Smooth muscle cell (in vitro differentiated cells): Measurements from ENCODE around the gene VPS13D. TPM values are rescaled to one million over a fixed set of nuclear protein-coding genes. Genes with fewer than 3 reads are reported as not detected.

ENCODE experiments used
- DNase-seq: peaks from one replicate; lab custom pipeline; 2025; ENCODE audit not compliant: unreplicated experiment; lab: John Stamatoyannopoulos, UW
- H2AFZ ChIP-seq: fragments of 200-600 bp; sonication (generic); 2 replicates; pipeline ENCODE4 v1.6.0; 2016; ENCODE audit warnings: antibody characterized with exemption, low read depth, mild to moderate bottlenecking
- H3F3A ChIP-seq: fragments of 200-600 bp; sonication (generic); 2 replicates; pipeline ENCODE4 v1.6.0; 2017; ENCODE audit warnings: antibody characterized with exemption, low read depth
- H3K27ac ChIP-seq: fragments of 200-600 bp; sonication (generic); 2 replicates; pipeline ENCODE4 v1.5.1; 2016; ENCODE audit warnings: low read depth, mild to moderate bottlenecking
- H3K27me3 ChIP-seq: fragments of 200-600 bp; sonication (generic); 2 replicates; pipeline ENCODE4 v1.6.1; 2016; ENCODE audit warnings: low read depth, mild to moderate bottlenecking
- H3K36me3 ChIP-seq: fragments of 200-600 bp; sonication (generic); 2 replicates; pipeline ENCODE4 v1.5.1; 2016; ENCODE audit warnings: low read depth
- H3K4me1 ChIP-seq: fragments of 200-600 bp; sonication (generic); 2 replicates; pipeline ENCODE4 v1.5.1; 2016; ENCODE audit warnings: low read depth
- H3K4me2 ChIP-seq: fragments of 200-600 bp; sonication (generic); 2 replicates; pipeline ENCODE4 v1.6.0; 2016; ENCODE audit warnings: mild to moderate bottlenecking
- H3K4me3 ChIP-seq: fragments of 200-600 bp; sonication (generic); 2 replicates; pipeline ENCODE4 v1.5.1; 2016; ENCODE audit warnings: mild to moderate bottlenecking
- H3K79me2 ChIP-seq: fragments of 200-600 bp; sonication (generic); 2 replicates; pipeline ENCODE4 v1.6.0; 2016; ENCODE audit warnings: low read depth, mild to moderate bottlenecking
- H3K9ac ChIP-seq: fragments of 200-600 bp; sonication (generic); 2 replicates; pipeline ENCODE4 v1.6.0; 2016; ENCODE audit warnings: low read depth
- H3K9me3 ChIP-seq: fragments of 200-600 bp; sonication (generic); replicated peaks from 2 replicates; pipeline ENCODE4 v1.5.1; 2016; ENCODE audit warnings: low read depth
- H4K20me1 ChIP-seq: fragments of 200-600 bp; sonication (generic); 2 replicates; pipeline ENCODE4 v1.6.0; 2016; ENCODE audit warnings: low read depth
- CTCF ChIP-seq: fragments of 200-600 bp; sonication (generic); IDR thresholded peaks from 2 replicates; pipeline ENCODE4 v1.5.1; 2017; ENCODE audit warnings: borderline replicate concordance, mild to moderate bottlenecking, antibody characterized with exemption; ENCODE audit not compliant: insufficient read depth, poor library complexity, severe bottlenecking
- whole genome bisulfite sequencing: methylation state at CpG from one replicate; pipeline ENCODE4 v1.1.7; 2016; ENCODE audit warnings: low lambda C conversion rate; 5-methylcytosine and 5-hydroxymethylcytosine counted together
- polyA plus RNA-seq: library from polyadenylated mRNA; unstranded; fragments of >200 nt; fragmentation: Nextera tagmentation; extraction: Ambion mirVana; gene quantifications from 2 replicates; pipeline ENCODE4 v1.2.1, GENCODE V29; 2016
- total RNA-seq: library from RNA; depleted of rRNA; stranded (reverse); fragments of >200 nt; gene quantifications from 2 replicates; pipeline ENCODE4 v1.2.3, GENCODE V29; 2014

Gene VPS13D
- total and polyA plus RNA-seq, 2 experiments from 2014 or later = 3.5 to 20.0 TPM

GRCh38 chr1:12417389-12417788 is 187.6 kb downstream of the VPS13D start:
- Histone ChIP-seq H3K4me3 (no peak overlapping the region), H3K27ac (no peak overlapping the region), H3K79me2 (no peaks in the 10 kb centered on the region), H4K20me1 (no peaks in the 10 kb centered on the region), H3K27me3 (no peaks in the 10 kb centered on the region), H3K9me3 (no peaks in the 10 kb centered on the region), H3K4me2 (no peak overlapping the region), H3K9ac (no peak overlapping the region), H3K36me3 (peaks cover 11% of the 10 kb centered on the region), H3K4me1 (no peaks in the 10 kb centered on the region), H3F3A (no peaks in the 10 kb centered on the region), H2AFZ (no peak overlapping the region)
- DNase-seq = no peak
- no peak for TF ChIP-seq CTCF
- 94% methylated on average over 7 of the region's 7 CpGs for WGBS

- no peak for TF ChIP-seq CTCF
- WGBS = 97% methylated on average over 2 of the region's 2 CpGs
These were observed 190.3 kb downstream of the VPS13D start for GRCh38 chr1:12420171-12420570.

GRCh38 chr1:12422488-12422887 is 192.7 kb downstream of the VPS13D start:
- Histone ChIP-seq H3K4me1 (no peaks in the 10 kb centered on the region), H2AFZ (no peak overlapping the region), H3F3A (no peaks in the 10 kb centered on the region), H3K9ac (no peak overlapping the region), H4K20me1 (peaks cover 7% of the 10 kb centered on the region), H3K9me3 (no peaks in the 10 kb centered on the region), H3K27ac (no peak overlapping the region), H3K4me2 (no peak overlapping the region), H3K27me3 (no peaks in the 10 kb centered on the region), H3K79me2 (no peaks in the 10 kb centered on the region), H3K4me3 (no peak overlapping the region), H3K36me3 (peaks cover 5% of the 10 kb centered on the region)
- no peak for TF ChIP-seq CTCF
- DNase-seq = no peak

More at GRCh38 chr1:12420171-12420570, 190.3 kb downstream of the VPS13D start:
- peaks cover 6% of the 10 kb centered on the region for H3K36me3 ChIP-seq
- H3K9me3 ChIP-seq = no peaks in the 10 kb centered on the region
- H3K79me2 ChIP-seq = no peaks in the 10 kb centered on the region
- H4K20me1 ChIP-seq = no peaks in the 10 kb centered on the region
- H3K4me3 ChIP-seq = no peak overlapping the region
- H3F3A ChIP-seq = no peaks in the 10 kb centered on the region
- H3K9ac ChIP-seq = no peak overlapping the region
- H2AFZ ChIP-seq = no peak overlapping the region
- no peak for DNase-seq
- no peaks in the 10 kb centered on the region for H3K27me3 ChIP-seq
- H3K4me2 ChIP-seq = no peak overlapping the region
- no peak overlapping the region for H3K27ac ChIP-seq
- H3K4me1 ChIP-seq = no peaks in the 10 kb centered on the region

- Histone ChIP-seq H3K36me3 (no peaks in the 10 kb centered on the region), H3K4me2 (no peak overlapping the region), H3K27me3 (no peaks in the 10 kb centered on the region), H3K9ac (no peak overlapping the region), H4K20me1 (peaks cover 7% of the 10 kb centered on the region), H3K4me3 (no peak overlapping the region), H3F3A (no peaks in the 10 kb centered on the region), H3K4me1 (no peaks in the 10 kb centered on the region), H3K79me2 (no peaks in the 10 kb centered on the region), H3K27ac (no peak overlapping the region), H2AFZ (no peak overlapping the region), H3K9me3 (no peaks in the 10 kb centered on the region)
- TF ChIP-seq CTCF = no peak
- 74% methylated on average over 3 of the region's 3 CpGs for WGBS
- no peak for DNase-seq
These were observed 194.3 kb downstream of the VPS13D start for GRCh38 chr1:12424087-12424529.
